Measurements from ENCODE around the gene DOK4. TPM values are rescaled to one million over a fixed set of nuclear protein-coding genes. Genes with fewer than 3 reads are reported as not detected.

DOK4 gene
- total RNA-seq, 1 donor from 2014 or later = 6.6 TPM

DNA sequence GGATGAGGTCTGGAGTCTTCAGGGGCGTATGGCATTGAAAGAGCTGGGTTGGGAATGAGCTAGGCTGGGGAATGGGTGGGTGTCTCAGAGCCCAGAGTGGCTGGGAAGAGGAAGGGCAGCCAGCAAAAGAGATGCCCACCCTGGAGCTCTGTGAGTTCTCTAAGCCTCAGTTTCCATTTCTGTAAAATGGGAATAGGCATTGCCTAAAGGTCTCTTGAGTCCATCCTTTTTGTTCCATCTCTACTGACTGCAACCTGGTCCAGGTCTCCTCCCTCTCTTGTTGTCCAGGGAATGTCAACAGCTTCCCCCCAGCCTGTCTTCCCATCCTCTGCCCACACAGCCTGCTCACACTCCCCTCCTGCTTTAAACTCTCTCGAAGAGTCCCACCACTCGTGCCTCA is 30.5 kb upstream of the DOK4 start:
- Mint-ChIP-seq H3K27me3 (ENCODE audit: low read depth) (no peaks in the 10 kb centered on the region), H3K27ac (no peak overlapping the region), H3K4me3 (ENCODE audit: low read depth) (no peak overlapping the region), H3K36me3 (ENCODE audit: low read depth) (peaks cover 6% of the 10 kb centered on the region), H3K9me3 (no peaks in the 10 kb centered on the region), H3K4me1 (ENCODE audit: low read depth) (no peaks in the 10 kb centered on the region)
- no peak for DNase-seq (ENCODE audit: low spot score)
- intact Hi-C loops (cut with micrococcal nuclease) = no loop called here

DNA sequence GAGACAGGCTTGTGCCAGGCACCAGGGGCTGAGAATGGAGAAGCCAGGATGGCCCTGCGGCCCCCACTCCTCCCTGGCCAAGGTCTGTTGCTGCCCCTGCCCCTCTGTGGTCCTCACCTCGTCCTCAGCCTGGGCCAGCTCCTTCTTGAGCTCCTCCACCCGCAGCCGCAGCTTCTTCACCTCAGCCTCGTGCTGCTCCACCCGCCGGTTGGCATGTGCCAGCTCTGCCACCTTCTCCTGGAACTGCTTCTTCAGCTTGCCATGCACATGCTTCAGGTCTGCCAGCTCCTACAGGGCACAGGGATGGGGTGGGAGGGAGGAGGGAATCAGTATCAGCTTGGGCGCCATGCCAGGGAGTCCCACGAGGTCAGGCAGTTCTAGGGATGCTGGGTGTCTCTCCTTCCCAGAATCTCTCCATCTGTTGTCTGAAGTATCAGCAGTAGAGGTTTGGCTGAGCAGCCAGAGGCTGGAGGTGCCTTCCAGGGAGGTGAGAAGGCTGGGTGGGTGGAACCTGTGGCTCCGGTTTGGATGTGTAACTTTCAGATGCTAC is 30.0 kb upstream of the DOK4 start:
- Mint-ChIP-seq H3K4me1 (ENCODE audit: low read depth) (no peaks in the 10 kb centered on the region), H3K4me3 (ENCODE audit: low read depth) (no peak overlapping the region), H3K27ac (no peak overlapping the region), H3K9me3 (no peaks in the 10 kb centered on the region), H3K27me3 (ENCODE audit: low read depth) (no peaks in the 10 kb centered on the region), H3K36me3 (ENCODE audit: low read depth) (peaks cover 6% of the 10 kb centered on the region)
- intact Hi-C loops (cut with micrococcal nuclease) = no loop called here
- DNase-seq (ENCODE audit: low spot score) = no peak

DNA sequence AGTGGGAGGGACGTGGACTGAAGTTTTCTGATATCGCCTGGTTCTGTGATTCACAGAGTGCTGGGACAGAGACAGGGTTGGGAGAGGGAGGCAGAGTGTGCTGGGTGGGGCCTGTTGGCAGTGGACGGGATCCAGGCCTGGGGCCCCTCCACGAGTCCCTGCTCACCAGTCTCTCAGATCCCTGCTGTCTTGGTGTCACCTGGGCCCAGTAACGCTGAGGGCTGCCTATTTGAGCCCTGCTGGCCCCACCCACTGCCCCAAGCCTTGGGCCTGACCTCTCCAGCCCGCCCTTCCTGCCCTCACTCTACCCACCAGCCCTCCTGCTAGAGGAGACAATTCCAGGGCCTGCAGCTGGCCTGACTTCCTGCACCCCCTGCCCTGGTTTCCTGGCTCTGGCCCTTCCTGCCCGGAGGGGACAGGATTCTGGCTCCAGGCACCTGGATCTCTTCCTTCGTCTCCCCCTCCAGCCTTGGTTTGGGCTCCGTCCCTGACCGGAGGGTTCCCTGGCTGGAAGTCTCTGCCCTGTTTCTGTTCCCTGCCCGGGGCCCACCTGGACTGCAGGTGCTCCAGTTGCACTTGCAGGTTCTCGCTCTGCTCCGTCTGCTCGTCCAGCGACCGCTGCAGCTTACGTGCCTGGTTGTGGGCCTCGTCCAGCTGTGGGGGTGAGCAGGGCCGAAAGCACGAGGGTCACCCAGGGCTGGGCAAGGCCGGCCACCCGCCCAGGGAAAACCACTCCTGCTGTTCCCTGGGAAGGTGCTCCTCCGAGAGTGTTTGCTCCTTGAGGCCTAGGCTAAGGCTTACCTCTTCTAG is 28.7 kb upstream of the DOK4 start:
- H3K4me1 Mint-ChIP-seq (ENCODE audit: low read depth) = no peaks in the 10 kb centered on the region

DNA sequence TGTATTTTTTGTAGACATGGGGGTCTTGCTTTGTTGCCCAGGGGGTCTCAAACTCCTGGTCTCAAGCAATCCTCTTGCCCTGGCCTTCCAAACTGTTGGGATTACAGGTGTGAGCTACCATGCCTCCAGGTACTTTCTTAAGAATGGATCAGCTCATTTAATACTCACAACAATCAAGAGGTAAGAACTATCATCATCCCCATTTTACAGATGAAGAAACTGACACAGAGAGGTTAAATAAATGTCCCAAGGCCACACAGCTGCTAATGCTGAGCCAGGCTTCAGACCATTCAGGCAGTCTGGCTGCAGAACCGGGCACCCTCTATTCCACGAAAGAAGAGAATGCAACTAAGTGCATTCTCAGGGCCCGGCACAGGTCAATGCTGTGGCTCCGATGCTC is 28.1 kb upstream of the DOK4 start:
- intact Hi-C loops (cut with micrococcal nuclease) = no loop called here
- H3K36me3 Mint-ChIP-seq (ENCODE audit: low read depth) = peaks cover 3% of the 10 kb centered on the region
- H3K27me3 Mint-ChIP-seq (ENCODE audit: low read depth) = no peaks in the 10 kb centered on the region
- no peak overlapping the region for H3K27ac Mint-ChIP-seq
- H3K4me3 Mint-ChIP-seq (ENCODE audit: low read depth) = no peak overlapping the region
- no peaks in the 10 kb centered on the region for H3K4me1 Mint-ChIP-seq (ENCODE audit: low read depth)
- DNase-seq (ENCODE audit: low spot score) = no peak
- no peaks in the 10 kb centered on the region for H3K9me3 Mint-ChIP-seq

More for the DNA sequence above, 28.7 kb upstream of the DOK4 start:
- Mint-ChIP-seq H3K27me3 (ENCODE audit: low read depth) (no peaks in the 10 kb centered on the region), H3K4me3 (ENCODE audit: low read depth) (no peak overlapping the region), H3K36me3 (ENCODE audit: low read depth) (peaks cover 3% of the 10 kb centered on the region), H3K27ac (no peak overlapping the region), H3K9me3 (no peaks in the 10 kb centered on the region)
- DNase-seq (ENCODE audit: low spot score) = no peak
- intact Hi-C loops (cut with micrococcal nuclease) = no loop called here

DNA sequence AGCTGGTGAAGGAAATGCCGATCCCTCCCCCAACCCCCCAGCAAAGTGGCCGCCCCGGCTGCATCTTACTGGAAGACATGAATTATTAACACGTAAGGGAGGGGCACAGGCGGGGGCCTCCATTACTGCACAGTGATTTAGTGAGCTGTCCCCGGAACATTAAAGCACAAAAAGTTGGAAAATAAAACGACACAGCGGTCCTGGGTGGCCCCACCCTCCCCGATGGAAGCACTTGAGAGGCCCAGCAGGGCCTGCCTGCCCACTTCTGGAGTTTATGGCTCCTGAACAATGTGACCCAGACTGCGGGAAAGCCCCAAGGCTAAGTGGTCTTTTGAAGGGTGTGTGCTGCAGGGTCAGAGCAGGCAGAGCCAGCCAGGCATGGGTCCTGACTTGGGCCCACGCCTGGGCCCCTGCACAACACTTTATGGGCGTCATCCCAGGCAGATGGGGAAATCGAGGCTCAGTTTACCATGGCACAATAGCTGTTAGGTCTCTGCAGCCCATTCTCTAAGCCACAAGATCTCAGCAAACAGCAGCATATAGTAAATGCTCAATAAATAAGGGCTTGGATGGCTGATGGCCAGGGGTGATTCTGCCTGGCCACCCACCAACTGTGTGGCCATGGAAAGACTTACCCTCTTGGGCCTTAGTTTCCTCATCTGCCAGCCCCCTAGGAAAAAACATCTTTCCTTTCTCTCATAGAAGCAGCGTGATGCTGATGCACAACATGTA is 27.2 kb upstream of the DOK4 start:
- Mint-ChIP-seq H3K4me3 (ENCODE audit: low read depth) (no peak overlapping the region), H3K4me1 (ENCODE audit: low read depth) (no peaks in the 10 kb centered on the region), H3K27me3 (ENCODE audit: low read depth) (no peaks in the 10 kb centered on the region), H3K27ac (no peak overlapping the region), H3K36me3 (ENCODE audit: low read depth) (peaks cover 3% of the 10 kb centered on the region), H3K9me3 (no peaks in the 10 kb centered on the region)
- no peak for DNase-seq (ENCODE audit: low spot score)
- intact Hi-C loops (cut with micrococcal nuclease) = no loop called here

DNA sequence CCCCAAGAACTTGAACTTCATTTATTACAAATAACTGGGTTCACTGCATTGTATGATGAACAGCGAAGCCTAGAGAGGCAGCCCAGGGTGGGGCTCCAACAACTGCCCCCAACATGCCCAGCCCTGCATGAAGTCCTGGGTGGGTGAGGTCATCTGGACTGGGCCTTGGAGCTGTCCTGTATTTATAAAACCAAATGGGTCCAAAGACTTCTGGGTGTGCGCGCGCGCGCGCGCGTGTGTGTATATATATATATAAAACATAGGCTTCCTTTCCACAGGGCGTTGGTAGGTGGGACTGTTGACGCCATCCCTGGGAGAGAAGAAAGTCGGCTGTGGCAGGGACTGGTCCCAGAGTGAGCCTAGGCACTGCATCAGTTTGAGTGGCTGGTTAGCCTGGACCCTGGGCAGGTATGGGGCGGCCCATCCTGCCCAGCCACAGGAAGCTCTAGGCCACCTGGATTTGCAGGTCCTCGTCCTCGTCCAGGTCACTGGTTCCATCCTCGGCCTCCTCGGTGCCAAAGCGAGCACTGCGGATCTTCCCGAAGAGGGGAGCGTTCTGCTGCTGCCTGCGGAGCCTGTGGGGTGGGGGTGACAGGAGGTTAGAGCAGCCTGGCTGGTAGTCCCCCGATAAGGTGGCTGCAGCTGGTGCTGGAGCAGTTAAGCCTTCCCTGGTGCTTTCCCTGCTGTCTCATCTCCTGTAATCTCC is 26.2 kb upstream of the DOK4 start:
- no peaks in the 10 kb centered on the region for H3K27me3 Mint-ChIP-seq (ENCODE audit: low read depth)
- H3K4me3 Mint-ChIP-seq (ENCODE audit: low read depth) = no peak overlapping the region
- peaks cover 3% of the 10 kb centered on the region for H3K36me3 Mint-ChIP-seq (ENCODE audit: low read depth)
- no peaks in the 10 kb centered on the region for H3K4me1 Mint-ChIP-seq (ENCODE audit: low read depth)
- DNase-seq (ENCODE audit: low spot score) = no peak
- intact Hi-C loops (cut with micrococcal nuclease) = no loop called here
- no peaks in the 10 kb centered on the region for H3K9me3 Mint-ChIP-seq
- H3K27ac Mint-ChIP-seq = no peak overlapping the region

DNA sequence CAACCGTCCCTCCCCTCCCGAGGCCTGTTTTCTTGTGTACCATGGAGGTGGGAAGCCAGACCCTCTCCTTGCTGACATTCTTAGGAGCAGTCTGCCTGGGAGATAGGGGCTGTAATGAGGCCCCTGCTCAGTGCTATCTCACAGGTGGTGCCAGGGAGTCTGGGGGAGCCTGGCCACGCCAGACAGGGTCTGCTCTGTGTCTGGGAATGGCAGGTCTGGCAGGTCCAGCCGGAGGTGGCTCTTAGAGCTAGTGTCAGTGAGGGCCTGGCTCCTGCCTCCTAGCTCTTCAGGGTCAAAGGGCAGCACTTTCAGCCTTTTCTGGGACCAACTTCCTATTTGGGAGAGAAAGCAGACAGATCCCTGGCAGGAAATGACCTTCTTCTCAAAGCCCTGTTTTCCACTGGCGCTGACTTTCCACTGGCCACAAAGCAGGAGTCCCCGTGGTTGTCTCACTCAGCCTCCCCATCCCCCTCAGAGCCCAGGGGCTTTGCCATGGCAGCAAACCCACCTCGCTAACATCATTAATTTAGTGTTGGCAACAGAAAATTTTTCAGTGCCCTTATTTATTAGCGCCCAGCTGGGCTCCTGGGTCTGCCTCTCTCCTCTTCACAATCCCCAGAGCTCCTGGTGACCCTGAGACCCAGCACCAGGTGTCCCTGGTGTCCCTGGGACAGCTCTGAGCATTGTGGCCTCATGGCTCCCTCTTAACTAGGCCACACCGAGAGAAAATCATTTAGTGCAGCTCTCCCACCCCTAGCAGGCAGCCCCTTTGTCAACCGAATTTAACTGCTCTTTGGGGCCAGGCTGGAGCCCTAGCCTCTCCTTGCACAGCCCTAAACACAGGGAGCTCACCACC is 24.0 kb upstream of the DOK4 start:
- intact Hi-C loops (cut with micrococcal nuclease) = no loop called here
- Mint-ChIP-seq H3K9me3 (no peaks in the 10 kb centered on the region), H3K36me3 (ENCODE audit: low read depth) (no peaks in the 10 kb centered on the region), H3K4me3 (ENCODE audit: low read depth) (no peak overlapping the region), H3K27me3 (ENCODE audit: low read depth) (no peaks in the 10 kb centered on the region), H3K27ac (no peak overlapping the region), H3K4me1 (ENCODE audit: low read depth) (no peaks in the 10 kb centered on the region)
- DNase-seq (ENCODE audit: low spot score) = no peak

DNA sequence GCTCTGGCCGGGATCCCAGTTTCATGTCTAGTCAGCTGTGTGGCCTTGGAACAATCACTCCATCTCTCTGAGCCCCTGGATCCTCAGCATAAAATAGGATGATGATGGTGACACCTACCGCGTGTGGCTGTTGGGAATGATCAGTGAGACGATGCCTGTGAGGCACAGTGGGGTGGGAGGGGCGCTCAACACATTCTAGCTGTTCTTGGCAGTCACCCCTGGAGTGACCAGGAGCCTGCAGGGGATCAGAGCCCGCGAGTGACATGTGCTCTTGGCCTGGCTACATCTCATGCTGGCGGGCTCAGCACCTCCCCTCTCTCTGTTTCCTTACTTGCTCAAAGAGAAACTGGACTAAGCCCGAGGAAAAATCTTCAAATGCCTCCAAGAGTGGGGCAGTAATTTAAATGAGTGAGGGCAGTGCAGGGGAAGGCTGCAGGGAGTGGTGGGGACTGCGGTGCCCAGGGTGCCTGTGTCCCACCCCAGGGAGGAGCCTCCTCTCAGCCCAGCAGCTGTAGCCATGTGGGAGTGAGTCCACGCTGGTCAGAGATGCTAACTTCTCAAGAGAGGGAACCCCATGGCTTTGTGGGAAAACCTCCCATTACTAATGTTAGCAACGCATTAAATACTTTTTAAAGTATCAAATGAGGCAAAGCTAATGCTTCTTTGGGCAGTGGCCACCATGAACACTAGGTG is 23.1 kb upstream of the DOK4 start:
- H3K27ac Mint-ChIP-seq = no peak overlapping the region
- H3K9me3 Mint-ChIP-seq = no peaks in the 10 kb centered on the region
- intact Hi-C loops (cut with micrococcal nuclease) = no loop called here
- DNase-seq (ENCODE audit: low spot score) = no peak
- H3K4me1 Mint-ChIP-seq (ENCODE audit: low read depth) = no peaks in the 10 kb centered on the region
- no peaks in the 10 kb centered on the region for H3K27me3 Mint-ChIP-seq (ENCODE audit: low read depth)
- H3K36me3 Mint-ChIP-seq (ENCODE audit: low read depth) = no peaks in the 10 kb centered on the region
- H3K4me3 Mint-ChIP-seq (ENCODE audit: low read depth) = no peak overlapping the region

DNA sequence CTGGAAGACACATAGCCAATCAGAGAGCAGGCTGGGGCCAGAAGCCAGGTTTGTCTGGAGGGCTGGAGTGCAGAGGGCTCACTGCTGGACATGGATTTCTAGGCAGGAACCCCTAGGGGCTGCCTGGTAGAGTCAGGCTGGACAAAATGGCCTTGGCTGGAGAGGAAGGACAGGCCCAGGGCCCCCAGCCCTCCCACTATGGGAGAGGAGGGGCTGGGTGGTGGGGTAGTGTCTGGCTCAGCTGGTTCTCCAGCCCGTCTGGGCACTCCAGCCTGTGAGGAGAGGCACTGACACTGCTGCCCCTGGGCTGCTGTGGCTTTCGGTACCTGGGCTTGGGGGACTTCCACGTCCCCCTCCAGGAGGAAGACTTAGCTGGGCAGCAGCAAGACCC is 21.7 kb upstream of the DOK4 start:
- Mint-ChIP-seq H3K9me3 (no peaks in the 10 kb centered on the region), H3K4me1 (ENCODE audit: low read depth) (no peaks in the 10 kb centered on the region), H3K36me3 (ENCODE audit: low read depth) (no peaks in the 10 kb centered on the region), H3K27ac (no peak overlapping the region), H3K27me3 (ENCODE audit: low read depth) (no peaks in the 10 kb centered on the region), H3K4me3 (ENCODE audit: low read depth) (no peak overlapping the region)
- intact Hi-C loops (cut with micrococcal nuclease) = no loop called here
- DNase-seq (ENCODE audit: low spot score) = no peak

DNA sequence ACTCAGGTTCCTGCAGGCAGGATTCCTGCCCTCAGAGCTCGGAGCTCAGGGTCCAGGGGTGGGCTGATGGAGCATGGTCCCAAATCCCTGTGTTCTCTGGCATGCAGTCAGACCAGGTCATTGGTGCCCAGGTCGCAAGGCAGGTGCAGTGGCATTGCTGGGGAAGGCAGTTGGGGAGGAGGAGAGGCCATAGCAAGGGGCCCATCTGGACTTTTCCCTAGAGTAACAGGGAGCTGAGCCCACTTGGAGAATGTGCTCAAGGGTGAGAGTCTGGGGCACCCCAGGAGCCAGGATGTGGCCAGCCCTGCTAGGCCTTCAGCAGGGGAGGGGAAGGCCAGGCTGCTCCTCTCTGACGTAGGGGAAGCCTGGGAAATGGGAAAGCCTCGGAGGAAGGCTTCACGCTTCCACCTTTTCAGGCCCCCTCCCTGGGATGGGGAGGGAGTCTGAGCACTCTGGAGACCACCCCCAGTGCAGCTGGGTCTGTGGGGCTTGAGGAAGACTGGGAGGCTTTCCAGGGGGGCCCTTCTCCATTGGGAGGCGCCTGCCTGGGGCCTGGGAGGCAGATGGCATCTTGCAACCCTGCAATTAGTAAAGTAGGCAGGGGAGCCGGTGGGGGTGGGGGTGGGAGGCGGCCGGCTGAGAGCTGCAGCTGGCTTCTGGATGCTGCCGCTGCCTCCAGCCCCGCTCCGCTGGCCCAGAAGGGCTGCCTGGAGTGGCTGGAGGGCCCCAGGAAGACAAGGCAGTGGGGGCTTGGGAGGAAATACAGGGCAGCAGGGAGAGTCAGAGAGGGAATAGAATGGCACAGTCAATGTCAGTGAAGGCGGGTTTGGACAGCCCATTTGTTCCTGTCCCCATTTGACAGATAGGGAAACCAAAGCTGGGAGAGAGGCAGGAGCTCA is 21.1 kb upstream of the DOK4 start:
- Mint-ChIP-seq H3K27me3 (ENCODE audit: low read depth) (no peaks in the 10 kb centered on the region), H3K4me3 (ENCODE audit: low read depth) (no peak overlapping the region), H3K9me3 (no peaks in the 10 kb centered on the region), H3K4me1 (ENCODE audit: low read depth) (no peaks in the 10 kb centered on the region), H3K27ac (no peak overlapping the region), H3K36me3 (ENCODE audit: low read depth) (no peaks in the 10 kb centered on the region)
- DNase-seq (ENCODE audit: low spot score) = no peak
- intact Hi-C loops (cut with micrococcal nuclease) = no loop called here

DNA sequence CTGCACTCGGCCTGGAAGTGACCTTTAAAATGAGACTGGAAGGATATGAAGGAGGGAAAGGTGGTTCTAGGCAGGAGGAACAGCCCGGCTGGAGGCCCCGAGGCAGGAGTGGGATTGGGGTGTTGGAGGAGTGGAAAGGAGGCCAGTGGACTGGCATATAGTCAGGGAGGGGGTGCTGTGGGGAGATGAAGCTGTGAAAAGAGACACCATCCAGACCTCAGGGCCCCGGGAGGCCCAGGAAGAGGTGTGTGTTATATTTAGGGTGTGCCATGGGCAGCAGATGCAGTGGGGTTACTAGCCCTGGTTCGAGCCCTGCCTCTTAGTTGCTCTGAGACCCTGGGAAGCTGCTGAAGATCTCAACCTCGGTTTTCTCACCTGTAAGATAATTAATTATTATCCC is 18.9 kb upstream of the DOK4 start:
- no peaks in the 10 kb centered on the region for H3K36me3 Mint-ChIP-seq (ENCODE audit: low read depth)
- intact Hi-C loops (cut with micrococcal nuclease) = no loop called here
- DNase-seq (ENCODE audit: low spot score) = no peak
- no peaks in the 10 kb centered on the region for H3K9me3 Mint-ChIP-seq
- H3K27ac Mint-ChIP-seq = no peak overlapping the region
- H3K4me1 Mint-ChIP-seq (ENCODE audit: low read depth) = peaks cover 11% of the 10 kb centered on the region
- H3K27me3 Mint-ChIP-seq (ENCODE audit: low read depth) = no peaks in the 10 kb centered on the region
- no peak overlapping the region for H3K4me3 Mint-ChIP-seq (ENCODE audit: low read depth)
